K562 (cell line): ENCODE measurements around the gene SGMS1. TPM values are rescaled to one million over a fixed set of nuclear protein-coding genes. Genes with fewer than 3 reads are reported as not detected.

ENCODE experiments used
- ATAC-seq: fragments of 200-7000 bp; cut with Tn5 transposase; 3 replicates; pipeline ENCODE4 v1.9.1; 2020; ENCODE audit warnings: moderate library complexity
- BruUV-seq: library from RNA; stranded (reverse); fragments of 400-500 nt; replicated peaks from 2 replicates; lab custom pipeline; 2021; lab: Mats Ljungman, UMichigan
- CTCF ChIA-PET: fragments of 300-600 bp; formaldehyde crosslinking; extraction: SDS; loops from one replicate; lab custom pipeline; 2021; ENCODE audit warnings: low intra/inter-chr PET ratio; lab: Yijun Ruan, JAX
- POLR2A ChIA-PET: fragments of 300-600, 350-650 bp; sonication (Branson Sonifier 250); formaldehyde crosslinking; extraction: SDS; loops from one replicate; lab custom pipeline; 2021; ENCODE audit warnings: antibody characterized with exemption, inconsistent platforms; lab: Yijun Ruan, JAX
- DNase-seq, 4 experiments: peaks; one replicate each; pipeline versions ENCODE4 v3.0.0 to v3.0.0-alpha.2; 2011 to 2018; ENCODE audit warnings: low spot score in 3 of 4, mixed read lengths in 3 of 4; ENCODE audit errors: extremely low read depth in 1 of 4
- FAIRE-seq: peaks from 2 replicates; lab custom pipeline; 2011; peaks lifted over from hg19 to GRCh38; lab: Jason Lieb, UNC
- H2AFZ ChIP-seq: 2 replicates; pipeline ENCODE4 v1.6.0; 2011; ENCODE audit warnings: low read depth, low read length, control low read depth, inconsistent platforms
- H3K27ac ChIP-seq: fragments of 200-600 bp; 3 replicates; pipeline ENCODE4 v1.8.0; 2011; ENCODE audit warnings: low read depth, mild to moderate bottlenecking, control low read depth, inconsistent platforms, low read length, moderate library complexity, mixed read lengths; ENCODE audit errors: extremely low read depth
- H3K27me3 ChIP-seq, 2 experiments: fragments of 300-600 bp in 1 of 2; 2 replicates in 1 of 2; 3 replicates in 1 of 2; pipeline versions ENCODE4 v1.6.0 to v1.8.0; 2011; ENCODE audit warnings: inconsistent platforms in 2 of 2, low read length in 2 of 2, mild to moderate bottlenecking in 1 of 2, mixed read lengths in 1 of 2, moderate library complexity in 1 of 2; ENCODE audit not compliant: control insufficient read depth in 2 of 2, insufficient read depth in 2 of 2
- H3K36me3 ChIP-seq: fragments of 300-600 bp; 3 replicates; pipeline ENCODE4 v1.8.0; 2011; ENCODE audit warnings: mild to moderate bottlenecking, low read length, inconsistent platforms; ENCODE audit not compliant: control insufficient read depth, insufficient read depth
- H3K4me1 ChIP-seq, 2 experiments: fragments of 200-600 bp in 1 of 2; replicated peaks in 1 of 2; 2 replicates in 1 of 2; 3 replicates in 1 of 2; pipeline versions ENCODE4 v1.5.1 to v1.8.0; 2011; ENCODE audit warnings: inconsistent platforms in 2 of 2, low read length in 2 of 2, mild to moderate bottlenecking in 1 of 2, mixed read lengths in 1 of 2, moderate library complexity in 1 of 2; ENCODE audit not compliant: control insufficient read depth in 2 of 2, insufficient read depth in 2 of 2
- H3K4me2 ChIP-seq: 2 replicates; pipeline ENCODE4 v1.6.1; 2011; ENCODE audit warnings: low read length, control low read depth, inconsistent platforms, mixed read lengths; ENCODE audit not compliant: insufficient read depth
- H3K4me3 ChIP-seq: fragments of 200-600 bp; sonication (generic), shearing (Covaris generic); 2 replicates; pipeline ENCODE4 v1.5.1; 2016; ENCODE audit warnings: control low read depth, inconsistent platforms
- H3K79me2 ChIP-seq: fragments of 200-600 bp; 3 replicates; pipeline ENCODE4 v1.8.0; 2011; ENCODE audit warnings: low read length, inconsistent platforms; ENCODE audit not compliant: control insufficient read depth, insufficient read depth
- H3K9ac ChIP-seq, 2 experiments: 2 replicates each; pipeline versions ENCODE4 v1.6.0 to v1.6.1; 2011; ENCODE audit warnings: low read depth in 2 of 2, low read length in 2 of 2, control low read depth in 1 of 2, inconsistent platforms in 1 of 2, mild to moderate bottlenecking in 1 of 2, mixed read lengths in 1 of 2; ENCODE audit not compliant: insufficient read depth in 1 of 2
- H3K9me1 ChIP-seq: one replicate; pipeline ENCODE4 v1.6.0; 2011; ENCODE audit warnings: inconsistent platforms, mild to moderate bottlenecking, low read length, moderate library complexity; ENCODE audit not compliant: control insufficient read depth, insufficient read depth
- H3K9me3 ChIP-seq: replicated peaks from 2 replicates; pipeline ENCODE4 v1.5.1; 2011; ENCODE audit warnings: low read depth, low read length, inconsistent platforms; ENCODE audit not compliant: control insufficient read depth, insufficient read depth
- H4K20me1 ChIP-seq: replicated peaks from 2 replicates; pipeline ENCODE4 v1.6.1; 2011; ENCODE audit warnings: low read length, inconsistent platforms, mixed read lengths; ENCODE audit not compliant: control insufficient read depth, insufficient read depth
- CBFA2T3 ChIP-seq: fragments of 450-650 bp; IDR thresholded peaks from 2 replicates; pipeline ENCODE4 v1.6.1; 2017
- HEY1 ChIP-seq: fragments of 250-450 bp; sonication (Bioruptor Pico); IDR thresholded peaks from 2 replicates; pipeline ENCODE4 v1.5.0; 2020; ENCODE audit warnings: mild to moderate bottlenecking, moderate library complexity, borderline replicate concordance
- HLTF ChIP-seq: fragments of 450-650 bp; IDR thresholded peaks from 2 replicates; pipeline ENCODE4 v1.6.1; 2016
- NR0B1 ChIP-seq: fragments of 450-650 bp; IDR thresholded peaks from one replicate; pipeline ENCODE4 v1.6.1; 2018; ENCODE audit warnings: mild to moderate bottlenecking, moderate library complexity; ENCODE audit not compliant: partially characterized antibody
- PRDM10 ChIP-seq: fragments of 450-650 bp; IDR thresholded peaks from 2 replicates; pipeline ENCODE4 v1.6.1; 2018; ENCODE audit not compliant: partially characterized antibody
- RUNX1 ChIP-seq: sonication (generic); IDR thresholded peaks from 2 replicates; pipeline ENCODE4 v1.6.1; 2016; ENCODE audit warnings: antibody characterized with exemption, low read depth
- SIN3A ChIP-seq, 2 experiments: fragments of 150-350 bp in 1 of 2; IDR thresholded peaks; 2 replicates each; pipeline ENCODE4 v1.6.1; 2011 to 2016; ENCODE audit warnings: borderline replicate concordance in 2 of 2, low read depth in 2 of 2, low read length in 2 of 2, mild to moderate bottlenecking in 2 of 2, moderate library complexity in 2 of 2; ENCODE audit not compliant: control insufficient read depth in 1 of 2
- WGBS: fragments of 100-300 bp; shearing (Covaris generic); methylation state at CpG from one replicate; pipeline ENCODE4 v1.1.6; 2016; ENCODE audit warnings: low coverage, mixed read lengths; ENCODE audit not compliant: insufficient coverage; ENCODE audit errors: missing lambda C conversion rate; 5-methylcytosine and 5-hydroxymethylcytosine counted together
- in situ Hi-C: fragments of 300-500 bp; cut with MboI; formaldehyde crosslinking; loops from 4 replicates; pipeline ENCODE4 v1.15.0; 2018; ENCODE audit warnings: inconsistent platforms, mixed read lengths
- intact Hi-C: fragments of 100-400 bp; cut with micrococcal nuclease; formaldehyde crosslinking; loops from 2 replicates; pipeline ENCODE4 v1.14.2; 2022
- polyA plus RNA-seq, 8 experiments: library from polyadenylated mRNA; depleted of rRNA in 4 of 8; stranded (reverse) in 5 of 8; unstranded in 3 of 8; fragments of >200 nt; fragmentation: Nextera tagmentation in 2 of 8; fragmentation: Illumina TruSeq in 1 of 8; extraction: Ambion mirVana in 2 of 8; extraction: Trizol in 1 of 8; gene quantifications; 2 replicates each; pipeline versions ENCODE4 v1.2.1 to v1.2.3, GENCODE V29; 2011 to 2014; ENCODE audit warnings: inconsistent platforms in 1 of 8, missing spikeins in 1 of 8
- total RNA-seq, 7 experiments: library from RNA; depleted of rRNA in 6 of 7; stranded (reverse); fragments of >200 nt in 6 of 7; fragmentation: Illumina TruSeq in 2 of 7; extraction: Trizol in 2 of 7; gene quantifications; 2 replicates each; pipeline versions ENCODE4 v1.2.1 to v1.2.3, GENCODE V29; 2011 to 2021; ENCODE audit warnings: low replicate concordance in 1 of 7
- TF ChIP-seq, protein P1 (sequence below): fragments of 250-450 bp; sonication (Bioruptor Pico); IDR thresholded peaks from 2 replicates; pipeline ENCODE4 v1.5.0; 2020; ENCODE audit warnings: mild to moderate bottlenecking

The SGMS1 gene
- total and polyA plus RNA-seq, 9 of the 15 experiments (the other 6 are each of a cell fraction or from before 2014, with no cell fraction given), result 22.6 to 232 (median 82.2) TPM

- FAIRE-seq (no peak), ATAC-seq (no peak)
- CTCF ChIA-PET, result no interaction called here
Measured at GRCh38 chr10:50631052-50631451, 7.3 kb upstream of the SGMS1 start.

DNA sequence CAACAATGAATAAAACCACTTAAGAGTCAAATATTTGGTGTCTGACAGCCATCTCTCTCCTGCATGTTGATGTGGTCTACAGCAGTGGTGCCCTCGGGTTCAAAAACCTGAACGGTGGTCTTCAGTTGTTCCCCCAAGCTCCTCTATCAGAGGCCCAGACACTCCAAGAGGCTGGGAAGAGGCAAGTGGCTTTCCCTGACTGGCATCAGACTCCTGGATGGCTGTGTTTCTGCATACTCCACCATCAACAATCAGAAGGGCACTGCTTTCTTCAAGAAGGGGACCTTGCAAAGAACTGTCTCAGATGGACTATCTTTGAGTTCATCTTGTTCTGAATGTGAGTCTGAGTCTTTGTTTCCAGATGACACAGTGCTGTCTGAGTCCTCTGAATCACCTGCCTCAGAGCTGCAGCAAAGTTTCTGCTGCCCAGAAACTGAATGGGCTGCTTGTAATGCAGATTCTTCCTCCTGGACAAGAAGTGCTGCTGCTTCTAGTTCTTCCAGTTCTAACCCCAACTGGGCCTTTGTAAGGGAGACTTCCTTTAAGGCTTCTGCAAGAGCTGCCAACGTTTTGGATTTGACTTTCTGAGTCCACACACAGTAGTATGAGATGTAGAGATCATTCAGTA lies 5.9 kb upstream of the SGMS1 start:
- intact Hi-C loops, result no loop called here
- BruUV-seq, result no TSS peak
- FAIRE-seq (no peak), DNase-seq (no peak), ATAC-seq (no peak)
- H3K4me1 ChIP-seq, result peaks cover 4 to 9% of the 10 kb centered on the region in 2 experiments; a peak in 4 of 5 replicates
- POLR2A ChIA-PET, result interaction anchor here (0.6 to 0.8 kb wide), 3 partner anchors 30 to 255 kb away, joined by 3 read pairs; no protein-coding TSS in a partner anchor
- H3K4me3 ChIP-seq, result no peak overlapping the region
- H2AFZ ChIP-seq, result no peak overlapping the region
- H3K79me2 ChIP-seq, result peaks cover 11% of the 10 kb centered on the region
- no peaks in the 10 kb centered on the region for H3K36me3 ChIP-seq
- no peaks in the 10 kb centered on the region for H3K9me1 ChIP-seq
- WGBS, result 21% methylated on average over 3 of the region's 3 CpGs
- in situ Hi-C loops, result no loop called here
- no peaks in the 10 kb centered on the region for H3K9me3 ChIP-seq
- no peak overlapping the region for H3K9ac ChIP-seq
- H3K4me2 ChIP-seq, result no peak overlapping the region
- no peaks in the 10 kb centered on the region for H4K20me1 ChIP-seq
- H3K27me3 ChIP-seq, result no peaks in the 10 kb centered on the region
- H3K27ac ChIP-seq, result no peak overlapping the region
- CTCF ChIA-PET, result no interaction called here
- TF ChIP-seq HEY1 (CRISPR knock-in tag), result no peak
- no peak for TF ChIP-seq RUNX1
- no peak for TF ChIP-seq SIN3A (IDR thresholded peaks at IDR 0.05; ENCODE audit: borderline replicate concordance in 2 of 2, control insufficient read depth in 1 of 2, low read depth in 2 of 2, low read length in 2 of 2)
- no peak for TF ChIP-seq CBFA2T3
- TF ChIP-seq PRDM10, result no peak
- no peak for TF ChIP-seq NR0B1

More at GRCh38 chr10:50631052-50631451, 7.3 kb upstream of the SGMS1 start:
- H4K20me1 ChIP-seq, result no peaks in the 10 kb centered on the region
- H3K9me3 ChIP-seq, result no peaks in the 10 kb centered on the region
- no peak overlapping the region for H3K4me3 ChIP-seq
- no peak overlapping the region for H2AFZ ChIP-seq
- no peaks in the 10 kb centered on the region for H3K79me2 ChIP-seq
- no peaks in the 10 kb centered on the region for H3K27me3 ChIP-seq
- H3K4me2 ChIP-seq, result no peak overlapping the region
- no peaks in the 10 kb centered on the region for H3K9me1 ChIP-seq
- in situ Hi-C loops, result no loop called here
- H3K4me1 ChIP-seq, result peaks cover 0 to 2% of the 10 kb centered on the region in 2 experiments; a peak in 2 of 5 replicates
- H3K36me3 ChIP-seq, result no peaks in the 10 kb centered on the region
- POLR2A ChIA-PET, result no interaction called here
- no peak for TF ChIP-seq HLTF
- TF ChIP-seq, protein P1, sequence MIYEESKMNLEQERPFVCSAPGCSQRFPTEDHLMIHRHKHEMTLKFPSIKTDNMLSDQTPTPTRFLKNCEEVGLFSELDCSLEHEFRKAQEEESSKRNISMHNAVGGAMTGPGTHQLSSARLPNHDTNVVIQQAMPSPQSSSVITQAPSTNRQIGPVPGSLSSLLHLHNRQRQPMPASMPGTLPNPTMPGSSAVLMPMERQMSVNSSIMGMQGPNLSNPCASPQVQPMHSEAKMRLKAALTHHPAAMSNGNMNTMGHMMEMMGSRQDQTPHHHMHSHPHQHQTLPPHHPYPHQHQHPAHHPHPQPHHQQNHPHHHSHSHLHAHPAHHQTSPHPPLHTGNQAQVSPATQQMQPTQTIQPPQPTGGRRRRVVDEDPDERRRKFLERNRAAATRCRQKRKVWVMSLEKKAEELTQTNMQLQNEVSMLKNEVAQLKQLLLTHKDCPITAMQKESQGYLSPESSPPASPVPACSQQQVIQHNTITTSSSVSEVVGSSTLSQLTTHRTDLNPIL (CRISPR knock-in tag), result no peak
- intact Hi-C loops, result no loop called here
- no peak overlapping the region for H3K9ac ChIP-seq
- H3K27ac ChIP-seq, result no peak overlapping the region
- no TSS peak for BruUV-seq
- 87% methylated on average over 24 of the region's 30 CpGs for WGBS
- DNase-seq, result no peak
